NCI-H526 treated with DMSO at 0.1 percent for 48 hours (cell line): ENCODE measurements around the gene FILIP1L.
"Not testable (repeated sequence)": the region's sequence is repeated elsewhere in the genome, so short reads cannot be mapped to it uniquely, and the experiment has no call there.

ENCODE experiments used
- DNase-seq: peaks from one replicate; lab custom pipeline; 2025; lab: John Stamatoyannopoulos, UW

Gene FILIP1L

DNA sequence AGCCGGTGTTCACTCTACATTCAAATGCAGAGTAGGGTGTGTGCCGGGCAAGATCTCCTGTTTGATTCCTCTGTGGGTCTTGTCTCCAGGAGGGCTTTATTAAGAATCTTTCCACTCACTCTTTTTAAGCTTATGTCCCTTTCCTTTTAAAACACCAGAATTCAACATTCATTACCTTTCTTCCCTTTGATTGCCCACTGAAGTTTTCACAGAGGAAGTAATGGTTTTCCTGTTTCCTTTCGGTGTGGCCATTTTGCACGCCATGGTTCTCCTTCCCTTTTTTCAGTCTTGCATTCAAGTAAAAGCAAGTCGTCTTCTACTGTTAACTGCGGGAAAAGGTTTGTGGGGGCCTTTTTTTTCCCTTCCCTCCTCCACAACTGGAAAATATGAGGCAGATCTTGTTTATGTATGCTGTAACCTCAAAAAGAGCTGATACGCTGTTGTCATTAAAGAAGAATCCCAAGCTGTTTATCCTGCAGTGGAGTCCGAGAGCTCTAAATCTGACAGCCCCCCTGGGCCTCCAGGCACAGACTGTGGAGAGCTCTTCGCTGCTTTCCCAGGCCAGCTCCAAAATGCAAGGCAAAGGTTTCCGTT, 40.5 kb downstream of the FILIP1L start:
- DNase-seq = no peak

GRCh38 chr3:100073049-100073713, 41.1 kb downstream of the FILIP1L start:
- DNase-seq = no peak

DNA sequence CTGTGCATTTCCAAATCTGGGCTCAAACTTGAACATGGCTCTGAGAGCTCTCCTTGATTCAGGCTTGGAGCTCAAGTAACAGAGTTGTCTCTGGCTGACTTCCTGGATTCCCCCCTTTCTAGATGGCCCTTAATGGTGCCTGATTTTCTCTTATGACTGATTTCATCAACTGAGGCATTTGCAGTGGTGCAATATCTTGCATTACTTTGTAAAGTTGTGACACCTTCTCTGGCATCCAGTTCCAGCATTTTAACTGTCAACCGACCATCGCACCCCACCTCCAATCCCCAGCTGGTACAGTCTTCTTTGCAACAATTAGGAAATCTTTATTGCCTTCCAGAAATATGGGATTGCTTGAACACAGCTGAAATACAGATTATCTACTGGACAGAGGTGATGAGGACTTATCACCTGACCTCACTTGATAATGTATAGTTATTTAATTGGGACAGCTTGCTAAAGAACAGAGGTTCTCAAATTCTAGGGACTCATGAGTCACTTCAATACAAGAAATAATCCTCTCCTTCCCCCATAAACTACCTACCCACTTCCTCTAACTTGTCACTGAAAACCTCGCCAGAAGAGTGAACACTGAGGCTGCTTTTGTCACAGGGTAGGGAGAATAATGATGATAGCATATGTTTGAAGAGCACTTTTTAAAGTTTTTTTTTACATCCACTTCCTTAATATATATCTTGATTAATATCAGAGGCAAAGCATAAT, 41.8 kb downstream of the FILIP1L start:
- DNase-seq = no peak

DNA sequence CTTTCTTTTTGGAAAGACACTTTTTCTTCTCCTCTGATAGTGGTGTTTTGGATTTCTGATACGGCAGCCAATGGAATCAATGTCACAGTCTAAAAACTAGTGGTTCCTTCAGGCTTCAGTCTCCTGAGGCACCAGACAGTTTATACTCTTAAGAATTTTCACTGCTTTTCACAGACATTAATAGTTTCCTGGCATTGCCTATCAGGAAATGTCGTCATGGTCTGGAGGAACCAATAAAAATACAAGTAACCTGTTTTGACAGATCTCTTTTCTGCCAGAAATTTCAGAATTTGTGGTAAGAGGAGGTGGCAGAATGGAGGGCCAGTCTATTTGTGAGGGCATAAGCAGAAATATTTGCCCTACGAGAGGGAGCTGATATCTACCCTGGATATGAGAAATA, 44.8 kb downstream of the FILIP1L start:
- no peak for DNase-seq

- peak; percentile 51 for DNase-seq
Observed at GRCh38 chr3:100068826-100069225, 45.5 kb downstream of the FILIP1L start.

DNA sequence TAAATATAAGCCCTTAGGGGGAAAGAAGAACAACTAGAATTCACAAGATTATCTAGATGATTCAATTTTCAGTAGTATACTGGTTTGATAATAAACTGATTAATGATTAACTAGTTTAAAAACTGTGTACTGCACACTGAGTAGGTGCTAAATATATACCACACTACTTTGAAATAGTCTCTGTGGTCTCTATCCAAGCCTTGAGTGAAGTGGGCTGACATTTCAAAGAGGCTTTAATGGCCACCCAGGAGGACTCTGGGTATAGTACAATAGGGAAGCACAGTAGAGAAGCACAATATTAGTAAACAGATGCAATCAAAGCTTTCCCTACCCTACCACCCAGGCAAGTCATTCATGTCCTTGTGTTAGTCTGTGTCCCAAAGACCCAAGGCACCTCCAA, 46.7 kb downstream of the FILIP1L start:
- no peak for DNase-seq

DNA sequence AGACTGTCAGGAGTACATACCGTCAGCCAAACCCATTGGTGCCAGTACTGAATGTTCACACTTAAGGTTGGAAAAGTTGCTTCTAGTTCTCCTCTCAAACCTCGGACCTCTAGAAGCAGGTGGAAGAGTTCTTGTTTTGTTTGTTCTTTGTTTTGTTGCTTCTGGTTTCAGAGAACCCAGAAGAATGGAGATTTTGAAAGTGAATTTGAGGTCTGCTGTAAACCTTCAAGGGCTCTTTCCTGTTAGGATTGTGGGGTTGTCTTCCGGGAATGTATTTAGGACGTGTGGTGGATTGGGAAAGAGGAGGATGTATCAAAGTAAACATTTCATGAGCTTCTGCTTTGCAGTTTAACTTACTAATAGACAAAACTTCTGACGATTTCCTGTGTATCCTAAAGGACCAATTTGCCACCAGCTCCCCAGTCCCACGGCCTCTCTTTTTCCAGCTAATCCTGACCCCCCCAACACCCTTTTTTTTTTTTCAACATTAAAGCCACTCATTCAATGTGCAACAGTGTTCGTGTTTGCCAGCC, 50.3 kb downstream of the FILIP1L start:
- DNase-seq = no peak

DNA sequence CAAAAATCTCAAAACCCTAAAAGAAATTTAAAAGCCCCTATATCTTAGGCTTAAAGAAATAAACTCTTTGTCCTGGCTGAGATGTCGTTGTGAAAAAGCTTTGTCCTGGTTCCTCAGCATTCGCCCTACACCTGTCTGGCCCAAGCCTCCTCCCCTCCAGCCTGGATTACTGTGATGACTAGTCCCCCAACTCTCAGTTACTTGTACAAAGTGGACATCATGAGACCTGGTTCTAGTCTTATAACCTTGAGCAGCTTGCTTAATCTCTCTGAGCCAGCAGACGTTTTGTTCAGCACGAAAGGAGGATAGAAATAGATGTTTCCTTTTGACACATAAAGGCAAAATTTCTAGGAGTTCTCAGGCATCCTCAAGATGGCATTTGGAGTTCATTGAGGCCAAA, 51.6 kb downstream of the FILIP1L start:
- DNase-seq = no peak

DNA sequence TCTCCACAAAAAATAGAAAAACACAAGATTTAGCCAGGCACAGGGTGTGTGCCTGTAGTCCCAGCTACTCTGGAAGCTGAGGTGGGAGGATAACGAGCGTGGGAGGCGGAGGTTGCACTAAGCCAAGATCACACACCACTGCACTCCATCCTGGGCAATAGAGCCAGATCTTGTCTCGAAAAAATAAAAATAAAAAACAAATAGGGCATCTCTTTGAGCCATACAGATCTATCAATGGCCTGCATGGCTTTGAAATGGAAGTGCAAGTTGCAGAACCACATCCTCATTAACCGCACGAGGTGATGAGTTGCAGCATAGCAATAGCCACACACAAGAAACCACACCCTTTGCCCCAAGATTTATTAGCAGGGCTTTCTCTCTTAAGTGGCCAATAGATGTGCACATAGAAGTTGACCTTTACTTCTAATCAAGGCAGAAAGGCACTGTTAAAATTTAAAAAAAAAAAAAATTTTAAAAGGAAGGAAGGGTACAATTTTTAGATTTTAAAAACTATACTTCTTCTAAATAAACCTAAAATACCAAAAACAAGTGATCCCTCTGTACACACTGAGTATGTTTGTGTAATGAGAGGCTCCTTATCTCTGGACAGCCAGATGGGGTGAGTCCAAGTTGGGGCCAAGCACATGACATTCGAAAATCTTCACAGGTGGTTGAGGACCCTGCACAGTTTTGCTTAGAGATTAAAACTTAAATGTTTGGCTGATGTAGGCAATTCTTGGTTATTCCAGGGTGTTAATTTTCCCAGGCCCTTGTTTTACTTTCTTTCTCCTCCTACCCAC, 53.4 kb downstream of the FILIP1L start:
- no peak for DNase-seq

- no peak for DNase-seq
Observed at GRCh38 chr3:100059472-100059871, 54.8 kb downstream of the FILIP1L start.

GRCh38 chr3:100057716-100058575, 56.4 kb downstream of the FILIP1L start:
- DNase-seq = no peak

DNA sequence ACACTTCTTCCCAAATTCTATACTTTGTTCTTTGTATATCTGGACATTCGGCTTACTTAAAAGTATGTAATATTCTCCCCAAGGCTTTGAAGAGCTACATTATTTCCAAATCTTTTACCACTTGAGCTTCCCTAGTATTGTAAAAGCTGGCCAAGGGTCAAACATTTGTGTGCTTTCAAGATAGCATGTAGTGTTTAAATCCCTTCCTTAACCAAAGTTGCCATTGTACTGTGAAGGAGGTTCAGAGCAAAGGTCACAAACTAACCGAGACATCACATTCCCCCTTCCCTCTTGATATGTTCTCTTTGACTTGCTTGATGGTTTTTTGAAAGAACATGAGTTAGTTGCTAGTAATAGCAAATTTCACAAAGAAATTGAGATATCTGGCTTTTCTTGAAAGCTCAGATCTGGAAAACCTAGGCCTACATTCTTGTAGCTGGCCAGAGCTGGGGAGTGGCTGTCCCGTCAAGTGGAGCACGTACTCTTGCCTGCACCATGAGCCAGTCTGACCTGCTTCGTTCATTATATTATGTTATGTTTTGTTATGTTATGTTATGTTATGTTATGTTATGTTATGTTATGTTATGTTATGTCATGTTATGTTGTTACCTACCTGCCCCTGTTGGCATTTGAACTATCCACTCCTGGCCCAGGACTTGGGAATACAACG, 60.2 kb downstream of the FILIP1L start:
- DNase-seq = no peak

- DNase-seq = not testable (repeated sequence)
Observed at GRCh38 chr3:100051513-100051912, 62.8 kb downstream of the FILIP1L start.

DNA sequence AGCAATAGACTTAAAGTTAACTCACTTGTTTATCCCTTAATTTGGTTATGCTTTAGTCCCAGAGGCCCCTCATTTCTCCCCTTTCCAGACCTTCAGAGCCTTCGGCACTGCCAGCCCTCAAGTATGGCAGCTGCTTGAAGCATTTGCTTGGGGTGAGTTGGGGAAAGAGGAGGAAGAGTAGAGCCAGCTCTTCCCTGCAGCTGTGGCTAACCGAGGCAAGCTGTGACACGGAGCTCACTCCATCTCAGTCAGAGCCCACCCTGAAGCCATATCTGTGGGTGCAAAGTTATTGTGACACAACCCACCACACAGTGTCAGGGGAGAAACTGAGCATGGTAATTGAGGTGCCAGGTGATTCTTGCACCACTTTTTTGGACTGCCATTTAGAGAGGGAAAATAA, 66.1 kb downstream of the FILIP1L start:
- no peak for DNase-seq

- peak; percentile 97 for DNase-seq
Observed at GRCh38 chr3:100047455-100048141, 66.7 kb downstream of the FILIP1L start.

GRCh38 chr3:100046986-100047385, 67.3 kb downstream of the FILIP1L start:
- no peak for DNase-seq

GRCh38 chr3:100045696-100046095, 68.6 kb downstream of the FILIP1L start:
- DNase-seq = no peak

- DNase-seq = no peak
Observed at GRCh38 chr3:100044369-100044768, 69.9 kb downstream of the FILIP1L start.

DNA sequence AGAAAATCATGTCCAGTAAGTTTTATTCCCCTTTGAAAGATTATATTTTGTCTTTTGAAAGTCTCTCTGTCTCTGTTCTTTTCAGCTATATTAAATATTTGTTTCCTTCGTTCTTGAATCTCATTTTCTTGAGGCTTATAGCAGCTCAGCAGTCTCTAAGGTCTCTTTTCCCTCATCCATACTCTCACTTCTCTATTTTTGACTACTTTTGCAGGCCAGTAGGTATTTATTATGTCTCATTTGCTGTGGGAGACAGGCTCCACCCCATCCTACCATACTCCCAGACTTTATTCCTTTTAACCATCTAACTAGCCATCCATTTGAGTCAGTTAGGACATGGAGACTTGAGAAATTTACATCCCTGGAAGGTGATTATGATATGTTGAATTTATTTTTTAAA, 71.0 kb downstream of the FILIP1L start:
- no peak for DNase-seq
